ENCODE measurements around the gene JPH3.

GRCh38 chr16:87685766-87686165 lies 83.5 kb downstream of the JPH3 start:
- TF ChIP-seq GATA2 (IDR thresholded peaks at IDR 0.05; ENCODE audit: low read depth, low read length) (no peak), GATA3 (IDR thresholded peaks at IDR 0.05; ENCODE audit: low read depth, low read length) (no peak)

All from SH-SY5Y (cell line).